ENCODE data around the gene MRPL47. TPM values are rescaled to one million over a fixed set of nuclear protein-coding genes. Genes with fewer than 3 reads are reported as not detected.

MRPL47 gene
- total and polyA plus RNA-seq, 9 of the 15 experiments (the other 6 are each of a cell fraction or from before 2014, with no cell fraction given), result 101 to 437 (median 141) TPM

DNA sequence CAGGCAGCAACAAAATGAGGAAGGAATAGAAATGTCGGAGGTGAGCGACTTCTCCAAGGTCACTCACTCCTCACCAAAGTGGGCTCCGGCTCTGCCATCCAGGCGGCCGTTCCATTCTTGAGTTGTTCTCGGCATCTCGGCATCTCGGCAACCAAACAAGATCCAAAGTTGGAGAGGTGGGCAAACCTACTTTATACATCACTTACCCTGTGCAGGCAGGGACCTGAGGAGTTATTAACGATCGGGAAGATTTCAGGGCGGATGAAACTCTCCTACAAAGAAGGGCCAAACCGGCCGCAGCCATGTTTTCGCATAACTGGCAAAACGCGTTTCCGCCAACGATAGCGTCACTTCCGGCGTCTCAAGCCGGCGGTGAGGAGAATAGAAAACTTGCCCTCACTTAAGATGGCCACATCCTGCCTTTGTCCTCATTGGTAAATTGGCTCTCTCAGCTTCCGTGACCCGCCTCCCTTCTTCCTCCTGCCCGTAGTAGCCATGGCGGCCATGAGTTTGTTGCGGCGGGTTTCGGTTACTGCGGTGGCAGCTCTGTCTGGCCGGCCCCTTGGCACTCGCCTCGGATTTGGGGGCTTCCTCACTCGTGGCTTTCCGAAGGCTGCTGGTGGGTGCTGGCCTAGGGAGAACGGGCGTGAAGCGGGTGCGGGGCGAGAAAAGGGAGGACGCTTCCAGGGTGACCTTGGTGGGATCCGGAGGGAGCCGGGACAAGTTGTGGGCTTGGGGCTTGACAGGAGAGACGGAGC lies at the start of gene MRPL47, which contains the start of gene NDUFB5 (continued):
- TF ChIP-seq, protein P1, sequence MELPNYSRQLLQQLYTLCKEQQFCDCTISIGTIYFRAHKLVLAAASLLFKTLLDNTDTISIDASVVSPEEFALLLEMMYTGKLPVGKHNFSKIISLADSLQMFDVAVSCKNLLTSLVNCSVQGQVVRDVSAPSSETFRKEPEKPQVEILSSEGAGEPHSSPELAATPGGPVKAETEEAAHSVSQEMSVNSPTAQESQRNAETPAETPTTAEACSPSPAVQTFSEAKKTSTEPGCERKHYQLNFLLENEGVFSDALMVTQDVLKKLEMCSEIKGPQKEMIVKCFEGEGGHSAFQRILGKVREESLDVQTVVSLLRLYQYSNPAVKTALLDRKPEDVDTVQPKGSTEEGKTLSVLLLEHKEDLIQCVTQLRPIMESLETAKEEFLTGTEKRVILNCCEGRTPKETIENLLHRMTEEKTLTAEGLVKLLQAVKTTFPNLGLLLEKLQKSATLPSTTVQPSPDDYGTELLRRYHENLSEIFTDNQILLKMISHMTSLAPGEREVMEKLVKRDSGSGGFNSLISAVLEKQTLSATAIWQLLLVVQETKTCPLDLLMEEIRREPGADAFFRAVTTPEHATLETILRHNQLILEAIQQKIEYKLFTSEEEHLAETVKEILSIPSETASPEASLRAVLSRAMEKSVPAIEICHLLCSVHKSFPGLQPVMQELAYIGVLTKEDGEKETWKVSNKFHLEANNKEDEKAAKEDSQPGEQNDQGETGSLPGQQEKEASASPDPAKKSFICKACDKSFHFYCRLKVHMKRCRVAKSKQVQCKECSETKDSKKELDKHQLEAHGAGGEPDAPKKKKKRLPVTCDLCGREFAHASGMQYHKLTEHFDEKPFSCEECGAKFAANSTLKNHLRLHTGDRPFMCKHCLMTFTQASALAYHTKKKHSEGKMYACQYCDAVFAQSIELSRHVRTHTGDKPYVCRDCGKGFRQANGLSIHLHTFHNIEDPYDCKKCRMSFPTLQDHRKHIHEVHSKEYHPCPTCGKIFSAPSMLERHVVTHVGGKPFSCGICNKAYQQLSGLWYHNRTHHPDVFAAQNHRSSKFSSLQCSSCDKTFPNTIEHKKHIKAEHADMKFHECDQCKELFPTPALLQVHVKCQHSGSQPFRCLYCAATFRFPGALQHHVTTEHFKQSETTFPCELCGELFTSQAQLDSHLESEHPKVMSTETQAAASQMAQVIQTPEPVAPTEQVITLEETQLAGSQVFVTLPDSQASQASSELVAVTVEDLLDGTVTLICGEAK (IDR thresholded peaks at IDR 0.05), result peak; percentile 98
- TF ChIP-seq, protein P1 (CRISPR knock-in tag; IDR thresholded peaks at IDR 0.05), result no peak
- TF ChIP-seq ZC3H11A (IDR thresholded peaks at IDR 0.05; ENCODE audit: low read depth, low read length) (no peak), NRF1 (conservative IDR thresholded peaks at IDR 0.05 in 1 of 2, IDR thresholded peaks at IDR 0.05 in 1 of 2) (peak in 1 of 2 experiments; percentile 17; a peak in 2 of 4 replicates), CSDE1 (IDR thresholded peaks at IDR 0.05) (peak in 1 of 2 experiments; percentile 61; a peak in 1 of 4 replicates), RB1 (IDR thresholded peaks at IDR 0.05; ENCODE audit: low read depth) (peak; percentile 75), ARNT (IDR thresholded peaks at IDR 0.05) (peak in 1 of 2 experiments; percentile 49; a peak in 1 of 4 replicates), ZBTB17 (CRISPR knock-in tag; IDR thresholded peaks at IDR 0.05) (no peak), HDAC2 (IDR thresholded peaks at IDR 0.05) (no peak), NR2C1 (IDR thresholded peaks at IDR 0.05) (peak; percentile 81), NR2C1 (tag; IDR thresholded peaks at IDR 0.05) (peak; percentile 37; the same call in 1 of the 2 replicates), HCFC1 (IDR thresholded peaks at IDR 0.05; ENCODE audit: low read depth, low read length) (peak; percentile 89), ASH1L (IDR thresholded peaks at IDR 0.05; ENCODE audit: borderline replicate concordance, low read depth, partially characterized antibody) (peak; percentile 41), FOSL1 (tag; conservative IDR thresholded peaks at IDR 0.05) (peak; percentile 13), SMAD4 (CRISPR knock-in tag; conservative IDR thresholded peaks at IDR 0.05) (peak; percentile 55; the same call in 1 of the 2 replicates), NR4A1 (CRISPR knock-in tag; IDR thresholded peaks at IDR 0.05) (no peak), NR4A1 (tag; IDR thresholded peaks at IDR 0.05) (0 out of 2 replicates have a peak, but pooled peaks have one; percentile 41)
- TF ChIP-seq, protein P2, sequence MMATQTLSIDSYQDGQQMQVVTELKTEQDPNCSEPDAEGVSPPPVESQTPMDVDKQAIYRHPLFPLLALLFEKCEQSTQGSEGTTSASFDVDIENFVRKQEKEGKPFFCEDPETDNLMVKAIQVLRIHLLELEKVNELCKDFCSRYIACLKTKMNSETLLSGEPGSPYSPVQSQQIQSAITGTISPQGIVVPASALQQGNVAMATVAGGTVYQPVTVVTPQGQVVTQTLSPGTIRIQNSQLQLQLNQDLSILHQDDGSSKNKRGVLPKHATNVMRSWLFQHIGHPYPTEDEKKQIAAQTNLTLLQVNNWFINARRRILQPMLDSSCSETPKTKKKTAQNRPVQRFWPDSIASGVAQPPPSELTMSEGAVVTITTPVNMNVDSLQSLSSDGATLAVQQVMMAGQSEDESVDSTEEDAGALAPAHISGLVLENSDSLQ (IDR thresholded peaks at IDR 0.05), result peak; percentile 40
